ENCODE data around the gene PPCDC.

The PPCDC gene

DNA sequence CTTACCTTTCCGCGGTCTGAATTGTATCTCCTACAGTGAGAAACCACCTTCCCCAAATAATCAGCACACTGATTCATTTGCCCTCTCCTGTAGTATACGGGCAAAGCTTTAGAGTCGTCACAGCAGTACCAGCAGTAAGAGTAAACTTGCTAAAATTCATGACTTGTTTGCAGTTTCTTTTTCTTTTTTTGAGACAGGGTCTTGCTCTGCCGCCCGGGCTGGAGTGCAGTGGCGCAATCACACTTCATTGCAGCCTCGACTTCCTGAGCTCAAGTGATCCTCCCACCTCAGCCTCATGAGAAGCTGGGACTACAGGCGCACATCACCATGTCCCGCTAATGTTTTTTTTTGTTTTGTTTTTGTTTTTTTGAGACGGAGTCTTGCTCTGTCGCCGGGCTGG, 16.2 kb upstream of the PPCDC start:
- TF ChIP-seq, protein P1, sequence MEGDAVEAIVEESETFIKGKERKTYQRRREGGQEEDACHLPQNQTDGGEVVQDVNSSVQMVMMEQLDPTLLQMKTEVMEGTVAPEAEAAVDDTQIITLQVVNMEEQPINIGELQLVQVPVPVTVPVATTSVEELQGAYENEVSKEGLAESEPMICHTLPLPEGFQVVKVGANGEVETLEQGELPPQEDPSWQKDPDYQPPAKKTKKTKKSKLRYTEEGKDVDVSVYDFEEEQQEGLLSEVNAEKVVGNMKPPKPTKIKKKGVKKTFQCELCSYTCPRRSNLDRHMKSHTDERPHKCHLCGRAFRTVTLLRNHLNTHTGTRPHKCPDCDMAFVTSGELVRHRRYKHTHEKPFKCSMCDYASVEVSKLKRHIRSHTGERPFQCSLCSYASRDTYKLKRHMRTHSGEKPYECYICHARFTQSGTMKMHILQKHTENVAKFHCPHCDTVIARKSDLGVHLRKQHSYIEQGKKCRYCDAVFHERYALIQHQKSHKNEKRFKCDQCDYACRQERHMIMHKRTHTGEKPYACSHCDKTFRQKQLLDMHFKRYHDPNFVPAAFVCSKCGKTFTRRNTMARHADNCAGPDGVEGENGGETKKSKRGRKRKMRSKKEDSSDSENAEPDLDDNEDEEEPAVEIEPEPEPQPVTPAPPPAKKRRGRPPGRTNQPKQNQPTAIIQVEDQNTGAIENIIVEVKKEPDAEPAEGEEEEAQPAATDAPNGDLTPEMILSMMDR (IDR thresholded peaks at IDR 0.05; ENCODE audit: control insufficient read depth, extremely low read depth, insufficient read depth), result no peak
- H3K4me3 ChIP-seq (ENCODE audit: low read depth, low read length), result no peak overlapping the region
- DNase-seq (ENCODE audit: low read depth), result no peak

DNA sequence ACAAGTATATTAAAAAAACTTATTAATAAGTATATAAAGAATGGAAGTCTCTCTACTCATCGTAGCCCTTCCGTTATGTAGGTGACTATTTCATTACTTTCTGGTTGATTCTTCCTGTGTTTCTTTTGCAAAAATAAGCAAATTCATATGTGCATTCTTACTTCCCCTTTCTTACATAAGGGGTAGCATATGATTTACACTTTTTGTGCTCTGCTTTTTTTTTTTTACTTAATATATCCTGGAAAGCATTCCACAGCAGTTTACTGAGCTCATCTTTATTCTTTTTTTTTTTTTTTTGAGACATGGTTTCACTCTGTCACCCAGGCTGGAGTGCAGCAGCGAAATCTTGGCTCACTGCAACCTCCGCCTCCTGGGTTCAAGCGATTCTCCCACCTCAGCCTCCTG, 15.2 kb upstream of the PPCDC start:
- no peak overlapping the region for H3K4me3 ChIP-seq (ENCODE audit: low read depth, low read length)
- no peak for DNase-seq (ENCODE audit: low read depth)
- TF ChIP-seq, protein P1 (IDR thresholded peaks at IDR 0.05; ENCODE audit: control insufficient read depth, extremely low read depth, insufficient read depth), result no peak

DNA sequence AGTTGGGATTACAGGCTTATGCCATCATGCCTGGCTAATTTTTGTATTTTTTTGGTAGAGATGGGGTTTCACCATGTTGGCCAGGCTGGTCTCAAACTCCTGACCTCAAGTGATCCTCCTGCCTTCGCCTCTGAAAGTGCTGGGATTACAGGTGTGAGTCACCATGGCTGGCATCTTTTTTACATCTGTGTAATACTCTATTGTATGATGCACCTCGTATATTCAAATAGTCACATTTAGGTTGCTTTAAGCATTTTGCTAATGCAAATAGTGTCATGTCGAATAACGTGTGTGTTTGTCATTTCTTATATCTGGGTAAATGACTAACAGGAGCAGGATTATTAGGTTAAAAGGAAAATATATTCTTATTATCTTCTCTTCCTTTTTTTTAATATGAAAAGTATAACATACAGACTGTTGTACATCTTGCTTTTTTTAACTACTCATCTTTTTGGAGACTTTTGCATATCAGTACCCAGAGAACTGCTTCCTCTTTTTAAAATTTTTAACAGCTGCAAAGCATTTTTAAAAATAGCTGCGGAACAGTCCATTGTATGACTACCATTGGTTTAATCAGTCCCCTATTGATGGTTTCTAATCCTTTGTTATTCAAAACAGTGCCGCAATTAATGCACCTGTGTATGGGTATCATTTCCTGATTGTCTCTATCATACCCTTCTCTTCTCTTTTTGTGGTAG, 14.6 kb upstream of the PPCDC start:
- DNase-seq (ENCODE audit: low read depth), result no peak
- no peak overlapping the region for H3K4me3 ChIP-seq (ENCODE audit: low read depth, low read length)
- TF ChIP-seq, protein P1 (IDR thresholded peaks at IDR 0.05; ENCODE audit: control insufficient read depth, extremely low read depth, insufficient read depth), result no peak

DNA sequence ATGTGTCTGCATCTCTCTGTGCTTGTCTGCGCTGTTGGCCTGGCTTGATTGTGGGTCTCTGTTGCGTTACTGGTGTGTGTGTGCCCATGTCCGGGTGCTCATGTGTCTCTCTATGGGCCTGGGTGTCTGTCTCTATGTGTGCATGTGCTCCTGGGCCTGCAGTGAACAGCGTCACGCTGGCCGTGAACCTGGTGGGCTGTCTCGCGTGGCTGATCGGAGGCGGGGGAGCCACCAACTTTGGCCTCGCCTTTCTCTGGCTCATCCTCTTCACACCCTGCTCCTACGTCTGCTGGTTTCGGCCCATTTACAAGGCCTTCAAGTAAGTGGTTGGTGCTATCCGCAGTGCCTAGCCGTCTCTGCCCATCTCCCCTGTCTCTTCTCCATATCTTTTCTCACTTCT, 7.0 kb upstream of the PPCDC start:
- TF ChIP-seq, protein P1 (IDR thresholded peaks at IDR 0.05; ENCODE audit: control insufficient read depth, extremely low read depth, insufficient read depth), result no peak
- H3K4me3 ChIP-seq (ENCODE audit: low read depth, low read length), result no peak overlapping the region
- no peak for DNase-seq (ENCODE audit: low read depth)

DNA sequence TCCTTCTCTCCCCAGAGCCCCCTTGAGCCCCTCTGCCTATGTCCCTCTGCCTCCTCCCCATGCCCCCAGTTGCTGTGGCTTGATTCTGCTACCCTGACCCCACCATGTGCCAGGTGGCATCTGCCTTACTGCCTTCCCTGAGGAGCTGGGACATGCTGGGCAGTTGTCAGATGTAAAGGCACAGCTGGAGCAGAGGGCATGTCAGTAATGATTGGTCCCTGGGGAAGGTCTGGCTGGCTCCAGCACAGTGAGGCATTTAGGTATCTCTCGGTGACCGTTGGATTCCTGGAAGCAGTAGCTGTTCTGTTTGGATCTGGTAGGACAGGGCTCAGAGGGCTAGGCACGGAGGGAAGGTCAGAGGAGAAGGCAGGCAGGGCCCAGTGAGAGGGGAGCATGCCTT, 3.5 kb upstream of the PPCDC start:
- no peak for DNase-seq (ENCODE audit: low read depth)
- TF ChIP-seq, protein P1 (IDR thresholded peaks at IDR 0.05; ENCODE audit: control insufficient read depth, extremely low read depth, insufficient read depth), result no peak

DNA sequence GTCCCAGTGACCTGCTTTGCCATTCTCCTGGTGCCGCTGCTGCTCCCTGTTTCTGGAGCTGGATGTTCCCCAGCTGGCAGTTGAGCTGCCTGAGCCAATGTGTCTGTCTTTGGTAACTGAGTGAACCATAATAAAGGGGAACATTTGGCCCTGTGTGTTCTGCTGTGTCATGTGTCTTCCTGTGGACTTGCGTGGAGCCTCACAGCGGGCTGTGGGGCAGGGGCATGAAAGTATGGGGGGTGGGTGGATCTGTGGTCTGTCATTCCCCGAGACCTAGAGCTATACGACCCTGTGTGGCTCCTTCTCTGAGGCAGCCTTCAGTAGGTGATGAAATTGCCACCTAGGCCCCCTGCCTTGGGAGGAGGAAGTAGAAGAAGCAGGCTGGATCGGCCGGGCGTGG, 2.0 kb upstream of the PPCDC start:
- H3K4me3 ChIP-seq (ENCODE audit: low read depth, low read length), result no peak overlapping the region
- TF ChIP-seq, protein P1 (IDR thresholded peaks at IDR 0.05; ENCODE audit: control insufficient read depth, extremely low read depth, insufficient read depth), result no peak
- no peak for DNase-seq (ENCODE audit: low read depth)

More for the DNA sequence above, 3.5 kb upstream of the PPCDC start:
- H3K4me3 ChIP-seq (ENCODE audit: low read depth, low read length), result no peak overlapping the region

DNA sequence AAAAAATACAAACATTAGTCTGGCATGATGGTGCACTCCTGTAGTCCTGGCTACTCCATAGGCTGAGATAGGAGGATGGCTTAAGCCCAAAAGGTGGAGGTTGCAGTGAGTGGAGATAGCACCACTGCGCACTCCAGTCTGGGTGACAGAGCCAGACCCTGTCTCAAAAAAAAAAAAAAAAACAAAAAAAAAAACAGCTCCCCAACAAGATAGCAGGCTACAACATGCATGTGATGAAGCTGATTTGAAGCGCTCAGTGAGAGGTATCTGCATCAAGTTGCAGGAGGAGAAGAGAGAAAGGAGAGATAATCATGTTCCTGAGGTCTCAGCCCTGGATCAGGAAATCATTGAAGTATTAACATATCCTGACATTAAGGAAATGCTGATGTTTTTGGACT, 608 bp upstream of the PPCDC start:
- TF ChIP-seq, protein P1 (IDR thresholded peaks at IDR 0.05; ENCODE audit: control insufficient read depth, extremely low read depth, insufficient read depth), result no peak
- DNase-seq (ENCODE audit: low read depth), result no peak
- no peak overlapping the region for H3K4me3 ChIP-seq (ENCODE audit: low read depth, low read length)

All from LNCaP clone FGC (cell line).